Activated CD4-positive, alpha-beta T cell treated with anti-CD3 and anti-CD28 coated beads for 36 hours (primary cell): Measurements from ENCODE around the gene COX7B2. TPM values are rescaled to one million over a fixed set of nuclear protein-coding genes. Genes with fewer than 3 reads are reported as not detected.

Experiments
- ATAC-seq: fragments of 200-7000 bp; cut with Tn5 transposase; one replicate; pipeline ENCODE4 v1.10.0; 2021; ENCODE audit warnings: mild to moderate bottlenecking, moderate library complexity
- CTCF ChIA-PET: fragments of 350-600 bp; sonication (Branson Sonifier 250); formaldehyde crosslinking; loops from one replicate; lab custom pipeline; 2021; ENCODE audit warnings: antibody characterized with exemption; lab: Charles Lee
- POLR2A ChIA-PET: fragments of 350-600 bp; sonication (Branson Sonifier 250); formaldehyde crosslinking; loops from one replicate; lab custom pipeline; 2021; ENCODE audit warnings: antibody characterized with exemption, inconsistent platforms; lab: Charles Lee
- DNase-seq: peaks from one replicate; pipeline ENCODE4 v3.0.0-alpha.2; 2020
- H3K27ac Mint-ChIP-seq: one replicate; pipeline ENCODE4 v1.8.0; 2021; ENCODE audit warnings: mixed read lengths
- H3K27me3 Mint-ChIP-seq: one replicate; pipeline ENCODE4 v1.8.0; 2021; ENCODE audit warnings: mixed read lengths
- H3K36me3 Mint-ChIP-seq: one replicate; pipeline ENCODE4 v1.8.0; 2021; ENCODE audit warnings: low read depth, mixed read lengths
- H3K4me1 Mint-ChIP-seq: one replicate; pipeline ENCODE4 v1.8.0; 2021; ENCODE audit warnings: mixed read lengths
- H3K4me3 Mint-ChIP-seq: one replicate; pipeline ENCODE4 v1.8.0; 2021; ENCODE audit warnings: mild to moderate bottlenecking, moderate library complexity, mixed read lengths
- H3K9me3 Mint-ChIP-seq: one replicate; pipeline ENCODE4 v1.8.0; 2021; ENCODE audit warnings: low read depth, mixed read lengths
- intact Hi-C, 2 experiments: fragments of 100-400 bp; cut with DNase I in 1 of 2; cut with micrococcal nuclease in 1 of 2; formaldehyde crosslinking; loops; one replicate each; pipeline versions ENCODE4 v1.14.2 to v1.15.1; 2022 to 2024; cut with DNase I, micrococcal nuclease
- total RNA-seq, 2 experiments: library from RNA; stranded (reverse); gene quantifications; one replicate each; pipeline ENCODE4 v1.2.3, GENCODE V29; 2021

The COX7B2 gene
- total RNA-seq, 2 experiments from 2014 or later: not detected

GRCh38 chr4:46830971-46831454 lies 78.0 kb downstream of the COX7B2 start:
- Mint-ChIP-seq H3K9me3 (no peaks in the 10 kb centered on the region), H3K4me1 (no peaks in the 10 kb centered on the region), H3K4me3 (no peak overlapping the region), H3K36me3 (no peaks in the 10 kb centered on the region), H3K27ac (no peak overlapping the region), H3K27me3 (no peaks in the 10 kb centered on the region)
- intact Hi-C loops: no loop called here
- DNase-seq (no peak), ATAC-seq (no peak)
- CTCF ChIA-PET: no interaction called here
- POLR2A ChIA-PET: no interaction called here

- no peak overlapping the region for H3K27ac Mint-ChIP-seq
- ChIA-PET POLR2A (no interaction called here), CTCF (no interaction called here)
- ATAC-seq (no peak), DNase-seq (no peak)
- H3K4me1 Mint-ChIP-seq: no peaks in the 10 kb centered on the region
- no peak overlapping the region for H3K4me3 Mint-ChIP-seq
- no peaks in the 10 kb centered on the region for H3K36me3 Mint-ChIP-seq
- H3K9me3 Mint-ChIP-seq: no peaks in the 10 kb centered on the region
- intact Hi-C loops: no loop called here
- peaks cover 2% of the 10 kb centered on the region for H3K27me3 Mint-ChIP-seq
Measured at GRCh38 chr4:46820154-46820553, 88.9 kb downstream of the COX7B2 start.

- Mint-ChIP-seq H3K9me3 (no peaks in the 10 kb centered on the region), H3K27me3 (peaks cover 2% of the 10 kb centered on the region), H3K27ac (no peak overlapping the region), H3K4me3 (no peak overlapping the region), H3K4me1 (no peaks in the 10 kb centered on the region), H3K36me3 (no peaks in the 10 kb centered on the region)
- ChIA-PET CTCF (no interaction called here), POLR2A (interaction anchor here (0.7 kb wide), 1 partner anchor 14 kb away, joined by 9 read pairs; no protein-coding TSS in a partner anchor)
- intact Hi-C loops: no loop called here
- DNase-seq: no peak
- no peak for ATAC-seq
Measured at GRCh38 chr4:46819095-46819494, 90.0 kb downstream of the COX7B2 start.

GRCh38 chr4:46818604-46819003 lies 90.4 kb downstream of the COX7B2 start:
- POLR2A ChIA-PET: no interaction called here
- ATAC-seq: no peak
- intact Hi-C loops: no loop called here

GRCh38 chr4:46817806-46818205 lies 91.2 kb downstream of the COX7B2 start:
- DNase-seq (no peak), ATAC-seq (no peak)
- no peak overlapping the region for H3K27ac Mint-ChIP-seq
- H3K27me3 Mint-ChIP-seq: peaks cover 2% of the 10 kb centered on the region
- H3K9me3 Mint-ChIP-seq: no peaks in the 10 kb centered on the region
- ChIA-PET CTCF (no interaction called here), POLR2A (no interaction called here)
- no peak overlapping the region for H3K4me3 Mint-ChIP-seq
- H3K36me3 Mint-ChIP-seq: no peaks in the 10 kb centered on the region
- intact Hi-C loops: no loop called here
- no peaks in the 10 kb centered on the region for H3K4me1 Mint-ChIP-seq

More at GRCh38 chr4:46818604-46819003, 90.4 kb downstream of the COX7B2 start:
- no peak overlapping the region for H3K27ac Mint-ChIP-seq
- no peaks in the 10 kb centered on the region for H3K9me3 Mint-ChIP-seq
- no peaks in the 10 kb centered on the region for H3K4me1 Mint-ChIP-seq
- DNase-seq: no peak
- CTCF ChIA-PET: no interaction called here
- H3K36me3 Mint-ChIP-seq: no peaks in the 10 kb centered on the region
- H3K27me3 Mint-ChIP-seq: peaks cover 2% of the 10 kb centered on the region
- H3K4me3 Mint-ChIP-seq: no peak overlapping the region

GRCh38 chr4:46804781-46805413 lies 104.1 kb downstream of the COX7B2 start:
- ChIA-PET POLR2A (interaction anchor here (0.6 kb wide), 1 partner anchor 15 kb away, joined by 9 read pairs; no protein-coding TSS in a partner anchor), CTCF (no interaction called here)
- no peak for ATAC-seq
- peaks cover 5% of the 10 kb centered on the region for H3K9me3 Mint-ChIP-seq
- H3K27ac Mint-ChIP-seq: no peak overlapping the region
- no peaks in the 10 kb centered on the region for H3K4me1 Mint-ChIP-seq
- no peaks in the 10 kb centered on the region for H3K27me3 Mint-ChIP-seq
- no peak overlapping the region for H3K4me3 Mint-ChIP-seq
- intact Hi-C loops: no loop called here
- DNase-seq: no peak
- H3K36me3 Mint-ChIP-seq: no peaks in the 10 kb centered on the region

GRCh38 chr4:46793036-46793435 lies 116.0 kb downstream of the COX7B2 start:
- ChIA-PET CTCF (no interaction called here), POLR2A (no interaction called here)
- Mint-ChIP-seq H3K27ac (no peak overlapping the region), H3K9me3 (no peaks in the 10 kb centered on the region), H3K4me1 (no peaks in the 10 kb centered on the region), H3K4me3 (no peak overlapping the region), H3K36me3 (no peaks in the 10 kb centered on the region), H3K27me3 (no peaks in the 10 kb centered on the region)
- ATAC-seq (no peak), DNase-seq (no peak)
- intact Hi-C loops: no loop called here

- Mint-ChIP-seq H3K9me3 (no peaks in the 10 kb centered on the region), H3K4me1 (no peaks in the 10 kb centered on the region), H3K36me3 (no peaks in the 10 kb centered on the region), H3K27ac (no peak overlapping the region), H3K27me3 (no peaks in the 10 kb centered on the region), H3K4me3 (no peak overlapping the region)
- ChIA-PET POLR2A (no interaction called here), CTCF (no interaction called here)
- DNase-seq (no peak), ATAC-seq (no peak)
- intact Hi-C loops: no loop called here
Measured at GRCh38 chr4:46781434-46782092, 127.5 kb downstream of the COX7B2 start.

GRCh38 chr4:46765465-46765864 lies 143.6 kb downstream of the COX7B2 start:
- H3K4me3 Mint-ChIP-seq: no peak overlapping the region
- no peaks in the 10 kb centered on the region for H3K9me3 Mint-ChIP-seq
- intact Hi-C loops: no loop called here
- no peaks in the 10 kb centered on the region for H3K27me3 Mint-ChIP-seq
- no peak overlapping the region for H3K27ac Mint-ChIP-seq
- H3K4me1 Mint-ChIP-seq: no peaks in the 10 kb centered on the region
- H3K36me3 Mint-ChIP-seq: no peaks in the 10 kb centered on the region
- ChIA-PET POLR2A (no interaction called here), CTCF (no interaction called here)
- ATAC-seq (no peak), DNase-seq (no peak)

GRCh38 chr4:46730075-46730474 lies 179.0 kb downstream of the COX7B2 start:
- intact Hi-C loops: no loop called here
- Mint-ChIP-seq H3K36me3 (no peaks in the 10 kb centered on the region), H3K4me3 (no peak overlapping the region), H3K27ac (no peak overlapping the region), H3K27me3 (peaks cover 4% of the 10 kb centered on the region), H3K9me3 (peaks cover 19% of the 10 kb centered on the region), H3K4me1 (no peaks in the 10 kb centered on the region)
- DNase-seq (no peak), ATAC-seq (no peak)
- CTCF ChIA-PET: no interaction called here
- POLR2A ChIA-PET: no interaction called here

GRCh38 chr4:46720055-46720454 lies 189.0 kb downstream of the COX7B2 start:
- no peak overlapping the region for H3K27ac Mint-ChIP-seq
- no peaks in the 10 kb centered on the region for H3K4me1 Mint-ChIP-seq
- H3K36me3 Mint-ChIP-seq: no peaks in the 10 kb centered on the region
- no peak overlapping the region for H3K4me3 Mint-ChIP-seq
- ATAC-seq (no peak), DNase-seq (no peak)
- POLR2A ChIA-PET: no interaction called here
- CTCF ChIA-PET: no interaction called here
- peaks cover 4% of the 10 kb centered on the region for H3K9me3 Mint-ChIP-seq
- intact Hi-C loops: no loop called here
- H3K27me3 Mint-ChIP-seq: peaks cover 3% of the 10 kb centered on the region

GRCh38 chr4:46717950-46718349 lies 191.1 kb downstream of the COX7B2 start:
- intact Hi-C loops: no loop called here
- no peak overlapping the region for H3K4me3 Mint-ChIP-seq
- H3K9me3 Mint-ChIP-seq: no peaks in the 10 kb centered on the region
- no peak overlapping the region for H3K27ac Mint-ChIP-seq
- ChIA-PET POLR2A (no interaction called here), CTCF (no interaction called here)
- DNase-seq: no peak
- no peaks in the 10 kb centered on the region for H3K4me1 Mint-ChIP-seq
- no peaks in the 10 kb centered on the region for H3K36me3 Mint-ChIP-seq
- ATAC-seq: no peak
- no peaks in the 10 kb centered on the region for H3K27me3 Mint-ChIP-seq
